HG03066 (cell line): ENCODE measurements around the gene ASF1B.
"Not testable (repeated sequence)": the region's sequence is repeated elsewhere in the genome, so short reads cannot be mapped to it uniquely, and the experiment has no call there.

Experiments
- ATAC-seq: cut with Tn5 transposase; IDR thresholded peaks from one replicate; pipeline ENCODE4 v1.9.1; 2021; ENCODE audit warnings: low read depth; ENCODE audit not compliant: unreplicated experiment

The ASF1B gene

GRCh38 chr19:14160017-14160703 lies 23.8 kb upstream of the ASF1B start:
- no peak for ATAC-seq

GRCh38 chr19:14159059-14159458 lies 22.7 kb upstream of the ASF1B start:
- no peak for ATAC-seq

GRCh38 chr19:14158276-14159023 lies 22.1 kb upstream of the ASF1B start:
- ATAC-seq: no peak

GRCh38 chr19:14156971-14157717 lies 20.8 kb upstream of the ASF1B start:
- no peak for ATAC-seq

GRCh38 chr19:14156122-14156521 lies 19.7 kb upstream of the ASF1B start:
- ATAC-seq: no peak

GRCh38 chr19:14155371-14155770 lies 19.0 kb upstream of the ASF1B start:
- ATAC-seq: no peak

- no peak for ATAC-seq
Measured at GRCh38 chr19:14152713-14153112, 16.3 kb upstream of the ASF1B start.

- ATAC-seq: no peak
Measured at GRCh38 chr19:14150770-14151661, 14.6 kb upstream of the ASF1B start.

GRCh38 chr19:14150041-14150769 lies 13.8 kb upstream of the ASF1B start:
- no peak for ATAC-seq

GRCh38 chr19:14149509-14149994 lies 13.2 kb upstream of the ASF1B start:
- ATAC-seq: no peak

GRCh38 chr19:14148751-14149410 lies 12.5 kb upstream of the ASF1B start:
- ATAC-seq: no peak

GRCh38 chr19:14147797-14148605 lies 11.6 kb upstream of the ASF1B start:
- ATAC-seq: no peak

- no peak for ATAC-seq
Measured at GRCh38 chr19:14146789-14147216, 10.4 kb upstream of the ASF1B start.

- not testable (repeated sequence) for ATAC-seq
Measured at GRCh38 chr19:14146169-14146568, 9.8 kb upstream of the ASF1B start.

GRCh38 chr19:14145381-14145780 lies 9.0 kb upstream of the ASF1B start:
- no peak for ATAC-seq

- ATAC-seq: no peak
Measured at GRCh38 chr19:14142262-14143190, 6.1 kb upstream of the ASF1B start.

- no peak for ATAC-seq
Measured at GRCh38 chr19:14141041-14141440, 4.7 kb upstream of the ASF1B start.
